K562 treated with DMSO at 1 percent for 12 hours (cell line): ENCODE results near the gene EDA2R. TPM values are rescaled to one million over a fixed set of nuclear protein-coding genes. Genes with fewer than 3 reads are reported as not detected.

Experiments
- total RNA-seq: library from RNA; unstranded; fragments of 300-600 nt; gene quantifications from 2 replicates; pipeline ENCODE4 v1.2.3, GENCODE V29; 2022; ENCODE audit not compliant: insufficient read depth

The EDA2R gene
- not detected in 2 replicates for total RNA-seq

GRCh38 chrX:66638591-66639500 lies at the start of gene EDA2R:
Gene EDA2R, minus strand, starts transcription at chrX:66639078. Its CDS starts 23,058 bp downstream, at chrX:66616020.

